GM12874 (cell line): Measurements from ENCODE around the gene RFC4.

Experiments used
- TF ChIP-seq, protein P1 (sequence below): IDR thresholded peaks from 2 replicates; pipeline ENCODE4 v1.5.1; 2011; ENCODE audit warnings: low read depth, mild to moderate bottlenecking, control low read depth, low read length, moderate library complexity; ENCODE audit not compliant: insufficient read depth

Gene RFC4

DNA sequence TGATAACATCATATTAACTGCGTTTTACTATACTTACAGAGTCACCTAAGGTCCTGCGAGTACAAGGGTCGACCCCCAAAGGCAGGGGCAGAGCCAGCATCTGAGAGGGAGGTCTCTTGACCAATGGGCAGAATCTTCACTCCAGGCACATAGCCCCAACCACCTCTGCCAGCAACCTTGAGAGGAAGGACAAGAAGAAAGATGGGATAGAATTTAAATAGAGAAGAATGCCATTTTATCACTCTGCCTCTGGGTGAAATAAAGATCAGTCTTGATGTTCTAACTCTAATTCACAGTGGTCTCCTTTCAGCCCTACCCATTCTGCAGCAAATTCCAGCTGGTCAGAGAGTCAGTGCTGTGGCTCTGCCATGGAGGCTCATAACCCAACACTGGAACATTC is 62.6 kb downstream of the RFC4 start:
- TF ChIP-seq, protein P1, sequence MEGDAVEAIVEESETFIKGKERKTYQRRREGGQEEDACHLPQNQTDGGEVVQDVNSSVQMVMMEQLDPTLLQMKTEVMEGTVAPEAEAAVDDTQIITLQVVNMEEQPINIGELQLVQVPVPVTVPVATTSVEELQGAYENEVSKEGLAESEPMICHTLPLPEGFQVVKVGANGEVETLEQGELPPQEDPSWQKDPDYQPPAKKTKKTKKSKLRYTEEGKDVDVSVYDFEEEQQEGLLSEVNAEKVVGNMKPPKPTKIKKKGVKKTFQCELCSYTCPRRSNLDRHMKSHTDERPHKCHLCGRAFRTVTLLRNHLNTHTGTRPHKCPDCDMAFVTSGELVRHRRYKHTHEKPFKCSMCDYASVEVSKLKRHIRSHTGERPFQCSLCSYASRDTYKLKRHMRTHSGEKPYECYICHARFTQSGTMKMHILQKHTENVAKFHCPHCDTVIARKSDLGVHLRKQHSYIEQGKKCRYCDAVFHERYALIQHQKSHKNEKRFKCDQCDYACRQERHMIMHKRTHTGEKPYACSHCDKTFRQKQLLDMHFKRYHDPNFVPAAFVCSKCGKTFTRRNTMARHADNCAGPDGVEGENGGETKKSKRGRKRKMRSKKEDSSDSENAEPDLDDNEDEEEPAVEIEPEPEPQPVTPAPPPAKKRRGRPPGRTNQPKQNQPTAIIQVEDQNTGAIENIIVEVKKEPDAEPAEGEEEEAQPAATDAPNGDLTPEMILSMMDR, result no peak

DNA sequence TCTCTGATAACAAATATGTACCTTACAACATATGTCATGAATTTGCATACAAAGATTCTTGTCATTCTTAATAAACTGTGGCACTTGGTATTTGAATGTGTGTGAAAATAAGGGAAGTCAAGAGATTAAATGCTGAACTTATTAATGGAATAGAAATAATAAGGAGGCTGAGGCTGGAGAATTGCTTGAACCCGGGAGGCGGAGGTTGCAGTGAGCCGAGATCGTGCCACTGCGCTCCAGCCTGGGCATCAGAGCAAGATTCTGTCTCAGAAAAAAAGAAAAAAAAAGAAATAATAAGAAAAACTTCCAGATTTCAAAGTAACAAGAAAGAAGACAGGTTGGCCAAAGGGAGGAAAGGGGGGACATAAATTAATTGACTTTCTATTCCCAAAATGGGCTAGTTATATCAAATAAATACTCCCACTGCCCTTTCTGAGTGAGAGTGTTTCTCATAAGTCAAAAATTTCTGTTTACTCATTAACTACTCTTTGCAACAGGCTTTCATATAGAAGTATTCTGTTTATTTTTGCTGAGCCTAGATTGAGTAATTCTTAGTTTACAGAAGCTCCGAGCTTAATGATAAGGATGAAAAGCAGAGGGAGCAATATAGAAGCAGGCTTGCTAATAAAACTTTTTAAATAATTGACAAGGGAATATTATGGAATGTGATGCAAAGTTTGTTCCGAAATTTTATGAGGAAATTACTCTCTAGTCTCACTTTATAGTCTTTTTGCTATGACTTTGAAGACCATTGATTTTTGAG is 63.5 kb downstream of the RFC4 start:
- TF ChIP-seq, protein P1, result no peak
